GM23248 (cell line): ENCODE data around the gene LRRC63. TPM values are rescaled to one million over a fixed set of nuclear protein-coding genes. Genes with fewer than 3 reads are reported as not detected.

Experiments
- DNase-seq: peaks from one replicate; pipeline ENCODE4 v3.0.0-alpha.2; 2015
- H2AFZ ChIP-seq: fragments of 200-600 bp; sonication (generic); 2 replicates; pipeline ENCODE4 v1.6.1; 2016; ENCODE audit warnings: antibody characterized with exemption
- H3F3A ChIP-seq: fragments of 200-600 bp; sonication (generic); 2 replicates; pipeline ENCODE4 v1.6.1; 2016; ENCODE audit warnings: mild to moderate bottlenecking, antibody characterized with exemption, mixed run types; ENCODE audit not compliant: insufficient read depth
- H3K27ac ChIP-seq: fragments of 200-600 bp; sonication (generic); 2 replicates; pipeline ENCODE4 v1.5.1; 2016; ENCODE audit warnings: mild to moderate bottlenecking
- H3K27me3 ChIP-seq: fragments of 200-600 bp; sonication (generic); replicated peaks from 2 replicates; pipeline ENCODE4 v1.6.1; 2016; ENCODE audit warnings: mild to moderate bottlenecking; ENCODE audit not compliant: insufficient read depth
- H3K36me3 ChIP-seq: fragments of 200-600 bp; sonication (generic); 2 replicates; pipeline ENCODE4 v1.6.1; 2016; ENCODE audit warnings: low read depth, mild to moderate bottlenecking
- H3K4me1 ChIP-seq: fragments of 200-600 bp; sonication (generic); 2 replicates; pipeline ENCODE4 v1.6.1; 2016; ENCODE audit warnings: mild to moderate bottlenecking; ENCODE audit not compliant: insufficient read depth
- H3K4me2 ChIP-seq: fragments of 200-600 bp; sonication (generic); one replicate; pipeline ENCODE4 v1.6.1; 2016; ENCODE audit warnings: mild to moderate bottlenecking; ENCODE audit not compliant: unreplicated experiment
- H3K4me3 ChIP-seq: fragments of 200-600 bp; sonication (generic); 2 replicates; pipeline ENCODE4 v1.5.1; 2016; ENCODE audit warnings: mild to moderate bottlenecking
- H3K79me2 ChIP-seq: fragments of 200-600 bp; sonication (generic); 2 replicates; pipeline ENCODE4 v1.6.1; 2016; ENCODE audit warnings: mild to moderate bottlenecking; ENCODE audit not compliant: insufficient read depth
- H3K9ac ChIP-seq: fragments of 200-600 bp; sonication (generic); 2 replicates; pipeline ENCODE4 v1.6.1; 2016; ENCODE audit warnings: mild to moderate bottlenecking
- H3K9me2 ChIP-seq: fragments of 200-600 bp; sonication (generic); 2 replicates; pipeline ENCODE4 v1.6.1; 2016; ENCODE audit warnings: mixed run types, mild to moderate bottlenecking, moderate library complexity; ENCODE audit not compliant: insufficient read depth
- H3K9me3 ChIP-seq: fragments of 200-600 bp; sonication (generic); one replicate; pipeline ENCODE4 v1.6.1; 2017; ENCODE audit warnings: low read depth
- H4K20me1 ChIP-seq: fragments of 200-600 bp; sonication (generic); 2 replicates; pipeline ENCODE4 v1.6.0; 2016; ENCODE audit not compliant: insufficient read depth
- EZH2 ChIP-seq: fragments of 200-600 bp; sonication (generic); IDR thresholded peaks from 2 replicates; pipeline ENCODE4 v1.6.1; 2018; ENCODE audit warnings: antibody characterized with exemption, mild to moderate bottlenecking; ENCODE audit not compliant: insufficient read depth, poor library complexity, severe bottlenecking
- EZH2phosphoT487 ChIP-seq: fragments of 200-600 bp; sonication (generic); IDR thresholded peaks from 2 replicates; pipeline ENCODE4 v1.6.1; 2018; ENCODE audit warnings: antibody characterized with exemption, moderate library complexity, mild to moderate bottlenecking, low read depth; ENCODE audit not compliant: insufficient read depth
- WGBS, 2 experiments: methylation state at CpG; one replicate each; pipeline ENCODE4 v1.1.6; 2015 to 2017; ENCODE audit warnings: low lambda C conversion rate in 2 of 2, low coverage in 1 of 2; ENCODE audit errors: missing lambda C conversion rate in 2 of 2; 5-methylcytosine and 5-hydroxymethylcytosine counted together
- in situ Hi-C: fragments of 300-500 bp; cut with MboI; formaldehyde crosslinking; loops from 2 replicates; pipeline ENCODE4 v1.15.0; 2020
- polyA plus RNA-seq: library from polyadenylated mRNA; unstranded; fragments of >200 nt; fragmentation: Nextera tagmentation; extraction: Ambion mirVana; gene quantifications from 2 replicates; pipeline ENCODE4 v1.2.1, GENCODE V29; 2016
- total RNA-seq: library from RNA; depleted of rRNA; stranded (reverse); fragments of >200 nt; shearing (Covaris generic); gene quantifications from 2 replicates; pipeline ENCODE4 v1.2.3, GENCODE V29; 2014

LRRC63 gene
- total and polyA plus RNA-seq, 2 experiments from 2014 or later: not detected

- no peak overlapping the region for H3K27ac ChIP-seq
- H3K79me2 ChIP-seq: no peaks in the 10 kb centered on the region
- no peaks in the 10 kb centered on the region for H3K9me3 ChIP-seq
- in situ Hi-C loops: no loop called here
- H2AFZ ChIP-seq: no peak overlapping the region
- H3K4me3 ChIP-seq: no peak overlapping the region
- no peak for DNase-seq
- H3K4me2 ChIP-seq: no peak overlapping the region
- no peaks in the 10 kb centered on the region for H3K4me1 ChIP-seq
- no peaks in the 10 kb centered on the region for H3K9me2 ChIP-seq
- TF ChIP-seq EZH2: no peak
- no peak for TF ChIP-seq EZH2phosphoT487
- no peak overlapping the region for H3K9ac ChIP-seq
- no peaks in the 10 kb centered on the region for H3K36me3 ChIP-seq
- H3F3A ChIP-seq: no peaks in the 10 kb centered on the region
- H3K27me3 ChIP-seq: peaks cover 19% of the 10 kb centered on the region
- no peaks in the 10 kb centered on the region for H4K20me1 ChIP-seq
- WGBS, 2 experiments: 87 to 88% methylated on average over 6 of the region's 6 CpGs
Observed at GRCh38 chr13:46172531-46172991, 39.2 kb upstream of the LRRC63 start.

GRCh38 chr13:46173656-46174055 is 38.1 kb upstream of the LRRC63 start:
- Histone ChIP-seq H3K4me1 (no peaks in the 10 kb centered on the region), H3K4me2 (no peak overlapping the region), H3K9ac (no peak overlapping the region), H3K4me3 (no peak overlapping the region), H3K9me2 (no peaks in the 10 kb centered on the region), H3K36me3 (no peaks in the 10 kb centered on the region), H3K27ac (no peak overlapping the region), H4K20me1 (no peaks in the 10 kb centered on the region), H3K9me3 (no peaks in the 10 kb centered on the region), H3F3A (no peaks in the 10 kb centered on the region), H2AFZ (no peak overlapping the region), H3K79me2 (no peaks in the 10 kb centered on the region), H3K27me3 (peaks cover 14% of the 10 kb centered on the region)
- WGBS, 2 experiments: 79 to 87% methylated on average over 2 of the region's 2 CpGs
- no peak for DNase-seq
- in situ Hi-C loops: no loop called here
- TF ChIP-seq EZH2phosphoT487: no peak
- TF ChIP-seq EZH2: no peak

- DNase-seq: no peak
- in situ Hi-C loops: no loop called here
- Histone ChIP-seq H3K4me2 (no peak overlapping the region), H3K27me3 (peaks cover 24% of the 10 kb centered on the region), H3K9me2 (no peaks in the 10 kb centered on the region), H3F3A (no peaks in the 10 kb centered on the region), H3K4me1 (no peaks in the 10 kb centered on the region), H3K36me3 (no peaks in the 10 kb centered on the region), H3K4me3 (no peak overlapping the region), H2AFZ (no peak overlapping the region), H3K27ac (no peak overlapping the region), H3K9ac (no peak overlapping the region), H3K9me3 (no peaks in the 10 kb centered on the region), H4K20me1 (no peaks in the 10 kb centered on the region), H3K79me2 (no peaks in the 10 kb centered on the region)
- 67 to 81% methylated on average over 3 of the region's 3 CpGs for WGBS, 2 experiments
- TF ChIP-seq EZH2phosphoT487 (no peak), EZH2 (no peak)
Observed at GRCh38 chr13:46176756-46177155, 35.0 kb upstream of the LRRC63 start.

GRCh38 chr13:46178143-46178542 is 33.6 kb upstream of the LRRC63 start:
- Histone ChIP-seq H3K4me3 (no peak overlapping the region), H3K4me1 (no peaks in the 10 kb centered on the region), H2AFZ (no peak overlapping the region), H3K27ac (no peak overlapping the region), H3K9me2 (no peaks in the 10 kb centered on the region), H4K20me1 (no peaks in the 10 kb centered on the region), H3K9ac (no peak overlapping the region), H3K4me2 (no peak overlapping the region), H3K36me3 (no peaks in the 10 kb centered on the region), H3K9me3 (no peaks in the 10 kb centered on the region), H3F3A (no peaks in the 10 kb centered on the region), H3K27me3 (peaks cover 24% of the 10 kb centered on the region), H3K79me2 (no peaks in the 10 kb centered on the region)
- WGBS, 2 experiments: 87 to 88% methylated on average over 5 of the region's 5 CpGs
- in situ Hi-C loops: no loop called here
- no peak for DNase-seq
- TF ChIP-seq EZH2 (no peak), EZH2phosphoT487 (no peak)

- H3K9ac ChIP-seq: no peak overlapping the region
- H4K20me1 ChIP-seq: no peaks in the 10 kb centered on the region
- H3K4me1 ChIP-seq: no peaks in the 10 kb centered on the region
- no peak overlapping the region for H3K4me3 ChIP-seq
- H3K27ac ChIP-seq: no peak overlapping the region
- H3K4me2 ChIP-seq: no peak overlapping the region
- H3K9me2 ChIP-seq: no peaks in the 10 kb centered on the region
- H3K36me3 ChIP-seq: no peaks in the 10 kb centered on the region
- H3K27me3 ChIP-seq: peaks cover 24% of the 10 kb centered on the region
- TF ChIP-seq EZH2phosphoT487: no peak
- TF ChIP-seq EZH2: no peak
- in situ Hi-C loops: no loop called here
- no peaks in the 10 kb centered on the region for H3K9me3 ChIP-seq
- H3K79me2 ChIP-seq: no peaks in the 10 kb centered on the region
- DNase-seq: no peak
- no peaks in the 10 kb centered on the region for H3F3A ChIP-seq
- no peak overlapping the region for H2AFZ ChIP-seq
Observed at GRCh38 chr13:46178821-46179220, 32.9 kb upstream of the LRRC63 start.
